HG03060 (cell line): Measurements from ENCODE around the gene BRMS1.

Source experiments
- ATAC-seq: cut with Tn5 transposase; IDR thresholded peaks from one replicate; pipeline ENCODE4 v1.9.1; 2021; ENCODE audit warnings: low read depth, moderate number of reproducible peaks; ENCODE audit not compliant: unreplicated experiment

Gene BRMS1

DNA sequence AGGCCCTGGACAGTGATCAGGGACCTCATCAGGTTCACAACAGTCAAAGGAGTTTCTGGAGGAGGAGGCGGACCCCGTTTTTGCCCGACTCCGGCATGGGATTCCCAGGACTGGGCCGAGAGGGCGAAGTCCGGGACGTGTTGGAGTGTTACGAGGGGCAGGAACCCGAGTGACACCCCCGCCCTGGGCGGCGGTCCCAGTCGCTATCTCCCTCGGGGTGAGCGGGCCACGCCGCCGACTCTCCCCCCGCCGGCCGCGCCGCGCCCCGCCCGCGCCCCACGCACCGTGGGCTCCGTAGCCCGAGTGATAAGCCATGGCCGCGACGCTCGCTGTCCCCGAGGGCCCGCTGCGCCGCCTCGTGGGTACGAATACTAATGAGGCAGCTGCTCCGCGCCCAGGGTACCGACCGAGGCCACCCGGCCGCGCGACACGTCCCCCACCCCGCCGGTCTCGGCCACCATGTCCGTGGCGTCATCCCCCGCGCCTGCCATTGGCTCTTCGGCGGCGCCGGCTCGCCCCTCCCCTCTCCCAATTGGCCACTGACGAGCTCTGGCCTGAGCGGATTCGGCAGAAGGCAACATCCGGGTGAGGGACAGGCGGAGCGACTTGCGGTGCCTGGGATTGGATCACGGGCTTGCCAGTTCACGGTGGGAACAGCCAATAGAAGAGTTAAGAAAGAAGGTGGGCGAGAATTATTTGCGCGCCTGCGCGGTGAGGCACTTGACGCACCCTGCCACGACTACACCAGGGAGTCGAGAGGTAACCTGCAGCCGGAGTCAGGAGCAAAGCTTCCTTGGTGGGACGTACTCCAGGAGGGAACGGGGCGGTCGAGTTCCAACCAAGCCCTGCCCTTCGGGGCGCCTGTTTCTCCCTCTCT lies 56.0 kb downstream of the BRMS1 start, which contains the start of gene YIF1A:
Gene YIF1A (minus strand): TSS at position 473 of the 877 bp plus-strand sequence. CDS start 158 bp downstream, at position 315.
- ATAC-seq, result peak; percentile 85

DNA sequence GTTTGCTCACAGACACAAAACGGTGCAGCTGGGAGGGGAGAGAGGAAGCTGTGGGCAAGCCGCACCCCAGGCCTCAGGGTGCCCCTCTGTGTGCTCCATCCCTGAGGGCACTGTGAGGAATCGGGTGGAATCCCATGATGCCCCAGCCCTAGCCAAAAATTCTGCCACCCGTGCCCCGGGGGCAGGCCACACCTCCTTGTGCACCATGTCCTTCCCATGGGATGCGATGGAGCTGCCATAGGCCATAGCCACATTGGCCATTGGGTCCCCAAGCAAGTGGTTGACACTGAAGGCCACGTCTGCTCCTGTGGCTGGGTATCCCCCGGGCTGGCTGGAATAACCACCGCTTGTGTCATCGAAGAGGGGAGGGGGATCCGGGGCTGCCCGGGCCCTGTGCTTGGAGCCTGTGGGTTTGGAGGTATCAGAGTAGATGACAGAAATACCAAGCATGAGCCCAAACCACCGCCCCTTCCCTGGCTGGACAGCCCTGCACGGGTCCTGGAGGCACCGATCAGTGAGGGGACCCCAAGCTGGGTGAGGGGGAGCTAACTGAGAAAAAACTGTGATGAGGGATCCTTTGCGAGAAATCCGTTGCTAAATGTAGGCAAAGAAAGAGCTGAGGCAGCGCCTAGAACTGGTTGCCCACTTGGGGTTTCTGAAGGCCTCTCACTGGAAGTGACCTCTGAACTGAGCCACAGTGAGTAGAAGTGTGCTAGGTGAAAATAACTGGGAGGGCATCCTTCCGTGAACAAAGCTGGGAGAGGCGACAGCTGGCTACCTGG lies 56.8 kb downstream of the BRMS1 start:
- no peak for ATAC-seq
